A549 treated with CORT108297 at 1 μM for 4 hours (cell line): ENCODE data around the gene NLRP4. TPM values are rescaled to one million over a fixed set of nuclear protein-coding genes. Genes with fewer than 3 reads are reported as not detected.

Experiments used
- total RNA-seq: library from RNA; stranded (reverse); fragments of 200-300 nt; extraction: Qiagen RNA extraction; gene quantifications from 5 replicates; pipeline ENCODE4 v1.2.3, GENCODE V29; 2022

NLRP4 gene, protein sequence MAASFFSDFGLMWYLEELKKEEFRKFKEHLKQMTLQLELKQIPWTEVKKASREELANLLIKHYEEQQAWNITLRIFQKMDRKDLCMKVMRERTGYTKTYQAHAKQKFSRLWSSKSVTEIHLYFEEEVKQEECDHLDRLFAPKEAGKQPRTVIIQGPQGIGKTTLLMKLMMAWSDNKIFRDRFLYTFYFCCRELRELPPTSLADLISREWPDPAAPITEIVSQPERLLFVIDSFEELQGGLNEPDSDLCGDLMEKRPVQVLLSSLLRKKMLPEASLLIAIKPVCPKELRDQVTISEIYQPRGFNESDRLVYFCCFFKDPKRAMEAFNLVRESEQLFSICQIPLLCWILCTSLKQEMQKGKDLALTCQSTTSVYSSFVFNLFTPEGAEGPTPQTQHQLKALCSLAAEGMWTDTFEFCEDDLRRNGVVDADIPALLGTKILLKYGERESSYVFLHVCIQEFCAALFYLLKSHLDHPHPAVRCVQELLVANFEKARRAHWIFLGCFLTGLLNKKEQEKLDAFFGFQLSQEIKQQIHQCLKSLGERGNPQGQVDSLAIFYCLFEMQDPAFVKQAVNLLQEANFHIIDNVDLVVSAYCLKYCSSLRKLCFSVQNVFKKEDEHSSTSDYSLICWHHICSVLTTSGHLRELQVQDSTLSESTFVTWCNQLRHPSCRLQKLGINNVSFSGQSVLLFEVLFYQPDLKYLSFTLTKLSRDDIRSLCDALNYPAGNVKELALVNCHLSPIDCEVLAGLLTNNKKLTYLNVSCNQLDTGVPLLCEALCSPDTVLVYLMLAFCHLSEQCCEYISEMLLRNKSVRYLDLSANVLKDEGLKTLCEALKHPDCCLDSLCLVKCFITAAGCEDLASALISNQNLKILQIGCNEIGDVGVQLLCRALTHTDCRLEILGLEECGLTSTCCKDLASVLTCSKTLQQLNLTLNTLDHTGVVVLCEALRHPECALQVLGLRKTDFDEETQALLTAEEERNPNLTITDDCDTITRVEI
- not detected in 5 replicates for total RNA-seq

DNA sequence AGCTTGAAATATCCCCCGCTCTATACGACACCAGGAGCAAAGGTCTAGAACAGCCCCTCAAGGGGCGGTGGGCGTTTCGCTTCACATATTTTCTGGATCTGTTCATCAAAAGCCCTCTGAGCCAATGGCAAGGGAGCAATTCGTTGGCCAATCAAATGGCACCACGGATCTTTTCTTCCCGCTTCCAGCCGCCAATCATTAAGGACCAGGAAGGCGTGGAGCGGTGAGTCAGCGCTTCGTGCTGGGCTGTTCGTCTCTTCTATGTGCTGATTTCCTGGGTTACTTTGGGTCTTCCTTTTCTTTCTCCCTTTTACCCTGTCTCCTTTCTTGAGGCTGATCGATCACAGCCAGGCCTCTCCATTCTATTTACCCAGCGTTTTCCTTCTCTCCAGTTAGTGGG, at the start of gene NLRP4:
Gene NLRP4, plus strand, starts transcription at position 201 of the 400 bp plus-strand sequence. CDS start 15,541 bp downstream, outside the sequence.

DNA sequence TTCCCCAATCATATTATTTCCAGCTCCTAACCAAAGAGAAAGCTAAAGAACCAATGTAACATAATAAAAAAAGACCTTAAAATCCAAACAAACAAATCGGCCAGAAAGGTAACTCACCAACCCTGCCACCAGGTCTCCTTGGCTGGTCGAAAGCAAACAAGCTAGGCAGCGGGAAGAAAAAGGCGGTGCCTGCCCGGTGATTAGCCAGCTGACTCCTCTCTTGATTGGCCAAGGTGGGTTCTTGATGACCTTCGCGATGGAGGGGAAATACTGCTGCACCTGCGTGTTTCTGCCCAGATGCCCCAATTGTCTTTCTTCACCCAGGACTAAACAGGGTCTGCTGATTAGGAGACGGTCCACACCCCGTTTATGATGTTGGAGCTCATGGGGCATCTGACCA, 4.5 kb upstream of the NLRP4 start, which contains the start of gene NLRP11:
Gene NLRP11, minus strand, starts transcription at position 154 of the 400 bp plus-strand sequence. CDS start 13,825 bp downstream, outside the sequence.

Other genes with a start within 250 kb of the NLRP4 start
- gene FIZ1, start 237.0 kb upstream of the NLRP4 start, total RNA-seq = 17.6 to 24.7 TPM (median 24.3 TPM) in 5 replicates
- gene ZNF524, start 236.3 kb upstream of the NLRP4 start, total RNA-seq = 13.4 to 21.2 TPM (median 20.6 TPM) in 5 replicates
- gene ZNF865, start 230.9 kb upstream of the NLRP4 start, total RNA-seq = 7.3 to 13.8 TPM (median 12.5 TPM) in 5 replicates
- 5.6 to 6.2 TPM (median 5.8 TPM) in 5 replicates for gene ZNF784, start 212.0 kb upstream of the NLRP4 start, total RNA-seq
- 29.4 to 56.4 TPM (median 50.5 TPM) in 5 replicates for gene ZNF580, start 195.5 kb upstream of the NLRP4 start, total RNA-seq
- gene ZNF581, start 192.9 kb upstream of the NLRP4 start, total RNA-seq = 36.6 to 52.1 TPM (median 49.2 TPM) in 5 replicates
- gene CCDC106, start 188.3 kb upstream of the NLRP4 start, total RNA-seq = 14.1 to 20.4 TPM (median 19.1 TPM) in 5 replicates
- gene U2AF2, start 181.5 kb upstream of the NLRP4 start, total RNA-seq = 264 to 319 TPM (median 303 TPM) in 5 replicates
- 135 to 220 TPM (median 215 TPM) in 5 replicates for gene EPN1, start 161.3 kb upstream of the NLRP4 start, total RNA-seq
- gene NLRP9, start 98.1 kb upstream of the NLRP4 start, total RNA-seq = not detected in 5 replicates
- 0.31 to 0.54 TPM (median 0.45 TPM) in 5 replicates for gene RFPL4A, start 77.4 kb upstream of the NLRP4 start, total RNA-seq
- gene RFPL4AL1, start 67.4 kb upstream of the NLRP4 start, total RNA-seq = 0.28 TPM in 1 of 5 replicates, not detected in the others
- gene NLRP11, start 4.5 kb upstream of the NLRP4 start, total RNA-seq = 0.05 to 0.08 TPM (median 0.06 TPM) in 4 of 5 replicates, not detected in the other
- gene NLRP13, start 95.8 kb downstream of the NLRP4 start, total RNA-seq = 0.02 TPM in 1 of 5 replicates, not detected in the others
- gene NLRP8, start 111.3 kb downstream of the NLRP4 start, total RNA-seq = not detected in 5 replicates
- not detected in 5 replicates for gene NLRP5, start 150.2 kb downstream of the NLRP4 start, total RNA-seq